Measurements from ENCODE around the gene RFESD. TPM values are rescaled to one million over a fixed set of nuclear protein-coding genes. Genes with fewer than 3 reads are reported as not detected.

RFESD gene
- total and polyA plus RNA-seq, 10 of the 15 experiments (the other 5 are each of a cell fraction or from before 2014, with no cell fraction given) = 1.9 to 14.7 (median 4.9) TPM

- TF ChIP-seq PKNOX1 (IDR thresholded peaks at IDR 0.05) = no peak
- no peak for TF ChIP-seq NBN (IDR thresholded peaks at IDR 0.05)
- no peak for TF ChIP-seq ZSCAN29 (IDR thresholded peaks at IDR 0.05)
- no peak for TF ChIP-seq MLLT1 (IDR thresholded peaks at IDR 0.05)
- no peak for TF ChIP-seq E2F4 (IDR thresholded peaks at IDR 0.05; ENCODE audit: low read depth, low read length)
- no peak for TF ChIP-seq BACH1 (IDR thresholded peaks at IDR 0.05; ENCODE audit: borderline replicate concordance)
- no peak for TF ChIP-seq NFIC (IDR thresholded peaks at IDR 0.05; ENCODE audit: low read depth, low read length)
- no peak for TF ChIP-seq MAX (IDR thresholded peaks at IDR 0.05; ENCODE audit: low read depth, low read length)
- TF ChIP-seq SMAD1 (IDR thresholded peaks at IDR 0.05; ENCODE audit: low read depth, partially characterized antibody) = no peak
- no peak for TF ChIP-seq E4F1 (IDR thresholded peaks at IDR 0.05; ENCODE audit: borderline replicate concordance, partially characterized antibody)
These were observed 54.5 kb downstream of the RFESD start (continued) for GRCh38 chr5:95701074-95701473.

Data from GM12878 (cell line).